Measurements from ENCODE around the gene WEE2. TPM values are rescaled to one million over a fixed set of nuclear protein-coding genes. Genes with fewer than 3 reads are reported as not detected.
A peak's percentile ranks its signal among the peaks of the same experiment; 100 is the strongest.

Gene WEE2
- total and polyA plus RNA-seq, 2 of the 13 experiments (the other 11 are each of a cell fraction or from before 2014, with no cell fraction given) = not detected

DNA sequence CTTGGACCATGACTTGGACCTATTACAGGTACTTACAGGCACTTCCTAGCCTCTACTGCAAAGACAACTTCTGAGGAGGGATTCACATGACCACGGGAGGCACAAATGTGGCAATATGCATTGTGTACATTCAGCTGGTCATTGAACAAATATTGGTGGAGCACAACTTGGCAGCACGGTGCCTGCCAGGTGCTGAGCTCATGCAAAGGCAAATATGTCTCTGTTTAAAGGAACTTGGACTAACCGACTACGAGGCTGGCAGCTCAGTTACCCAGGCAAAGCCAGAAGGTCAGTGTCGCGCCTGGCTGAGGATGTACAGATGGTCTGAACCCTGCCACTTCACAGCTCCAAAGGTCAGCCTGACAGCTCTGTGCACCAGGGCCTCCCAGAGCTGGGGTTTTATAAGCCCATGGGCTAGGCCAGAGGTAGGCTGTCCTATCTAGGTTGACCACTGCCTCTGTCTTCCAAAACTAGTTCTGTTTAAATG, 12.3 kb upstream of the WEE2 start (continued):
- TF ChIP-seq, protein P1, sequence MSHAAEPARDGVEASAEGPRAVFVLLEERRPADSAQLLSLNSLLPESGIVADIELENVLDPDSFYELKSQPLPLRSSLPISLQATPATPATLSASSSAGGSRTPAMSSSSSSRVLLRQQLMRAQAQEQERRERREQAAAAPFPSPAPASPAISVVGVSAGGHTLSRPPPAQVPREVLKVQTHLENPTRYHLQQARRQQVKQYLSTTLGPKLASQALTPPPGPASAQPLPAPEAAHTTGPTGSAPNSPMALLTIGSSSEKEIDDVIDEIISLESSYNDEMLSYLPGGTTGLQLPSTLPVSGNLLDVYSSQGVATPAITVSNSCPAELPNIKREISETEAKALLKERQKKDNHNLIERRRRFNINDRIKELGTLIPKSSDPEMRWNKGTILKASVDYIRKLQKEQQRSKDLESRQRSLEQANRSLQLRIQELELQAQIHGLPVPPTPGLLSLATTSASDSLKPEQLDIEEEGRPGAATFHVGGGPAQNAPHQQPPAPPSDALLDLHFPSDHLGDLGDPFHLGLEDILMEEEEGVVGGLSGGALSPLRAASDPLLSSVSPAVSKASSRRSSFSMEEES (CRISPR knock-in tag; IDR thresholded peaks at IDR 0.05) = peak; percentile 85
- TF ChIP-seq, protein P2, sequence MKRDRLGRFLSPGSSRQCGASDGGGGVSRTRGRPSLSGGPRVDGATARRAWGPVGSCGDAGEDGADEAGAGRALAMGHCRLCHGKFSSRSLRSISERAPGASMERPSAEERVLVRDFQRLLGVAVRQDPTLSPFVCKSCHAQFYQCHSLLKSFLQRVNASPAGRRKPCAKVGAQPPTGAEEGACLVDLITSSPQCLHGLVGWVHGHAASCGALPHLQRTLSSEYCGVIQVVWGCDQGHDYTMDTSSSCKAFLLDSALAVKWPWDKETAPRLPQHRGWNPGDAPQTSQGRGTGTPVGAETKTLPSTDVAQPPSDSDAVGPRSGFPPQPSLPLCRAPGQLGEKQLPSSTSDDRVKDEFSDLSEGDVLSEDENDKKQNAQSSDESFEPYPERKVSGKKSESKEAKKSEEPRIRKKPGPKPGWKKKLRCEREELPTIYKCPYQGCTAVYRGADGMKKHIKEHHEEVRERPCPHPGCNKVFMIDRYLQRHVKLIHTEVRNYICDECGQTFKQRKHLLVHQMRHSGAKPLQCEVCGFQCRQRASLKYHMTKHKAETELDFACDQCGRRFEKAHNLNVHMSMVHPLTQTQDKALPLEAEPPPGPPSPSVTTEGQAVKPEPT (CRISPR knock-in tag; IDR thresholded peaks at IDR 0.05; ENCODE audit: low read depth) = 0 out of 2 replicates have a peak, but pooled peaks have one; percentile 49
- TF ChIP-seq MATR3 (CRISPR knock-in tag; IDR thresholded peaks at IDR 0.05) (no peak), RFX5 (IDR thresholded peaks at IDR 0.05; ENCODE audit: low read depth, low read length) (no peak), KDM6A (CRISPR knock-in tag; IDR thresholded peaks at IDR 0.05; ENCODE audit: low read depth) (0 out of 2 replicates have a peak, but pooled peaks have one; percentile 9), ZNF792 (CRISPR knock-in tag; IDR thresholded peaks at IDR 0.05) (0 out of 2 replicates have a peak, but pooled peaks have one; percentile 42), ZNF605 (CRISPR knock-in tag; IDR thresholded peaks at IDR 0.05) (0 out of 2 replicates have a peak, but pooled peaks have one; percentile 62), SPEN (CRISPR knock-in tag; IDR thresholded peaks at IDR 0.05; ENCODE audit: low read depth) (0 out of 2 replicates have a peak, but pooled peaks have one; percentile 30), ESRRA (CRISPR knock-in tag; IDR thresholded peaks at IDR 0.05; ENCODE audit: low read depth) (peak; percentile 87; the same call in 1 of the 2 replicates), SNAPC2 (CRISPR knock-in tag; IDR thresholded peaks at IDR 0.05) (no peak), RCOR2 (CRISPR knock-in tag; IDR thresholded peaks at IDR 0.05) (peak; percentile 55; the same call in 1 of the 2 replicates), ZNF747 (CRISPR knock-in tag; IDR thresholded peaks at IDR 0.05; ENCODE audit: borderline replicate concordance) (no peak), ZFP62 (CRISPR knock-in tag; IDR thresholded peaks at IDR 0.05) (no peak), ZNF335 (CRISPR knock-in tag; IDR thresholded peaks at IDR 0.05) (peak; percentile 60; the same call in 1 of the 2 replicates)
- TF ChIP-seq, protein P3, sequence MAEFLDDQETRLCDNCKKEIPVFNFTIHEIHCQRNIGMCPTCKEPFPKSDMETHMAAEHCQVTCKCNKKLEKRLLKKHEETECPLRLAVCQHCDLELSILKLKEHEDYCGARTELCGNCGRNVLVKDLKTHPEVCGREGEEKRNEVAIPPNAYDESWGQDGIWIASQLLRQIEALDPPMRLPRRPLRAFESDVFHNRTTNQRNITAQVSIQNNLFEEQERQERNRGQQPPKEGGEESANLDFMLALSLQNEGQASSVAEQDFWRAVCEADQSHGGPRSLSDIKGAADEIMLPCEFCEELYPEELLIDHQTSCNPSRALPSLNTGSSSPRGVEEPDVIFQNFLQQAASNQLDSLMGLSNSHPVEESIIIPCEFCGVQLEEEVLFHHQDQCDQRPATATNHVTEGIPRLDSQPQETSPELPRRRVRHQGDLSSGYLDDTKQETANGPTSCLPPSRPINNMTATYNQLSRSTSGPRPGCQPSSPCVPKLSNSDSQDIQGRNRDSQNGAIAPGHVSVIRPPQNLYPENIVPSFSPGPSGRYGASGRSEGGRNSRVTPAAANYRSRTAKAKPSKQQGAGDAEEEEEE (CRISPR knock-in tag; IDR thresholded peaks at IDR 0.05; ENCODE audit: borderline replicate concordance) = no peak
- TF ChIP-seq, protein P4, sequence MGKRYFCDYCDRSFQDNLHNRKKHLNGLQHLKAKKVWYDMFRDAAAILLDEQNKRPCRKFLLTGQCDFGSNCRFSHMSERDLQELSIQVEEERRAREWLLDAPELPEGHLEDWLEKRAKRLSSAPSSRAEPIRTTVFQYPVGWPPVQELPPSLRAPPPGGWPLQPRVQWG (CRISPR knock-in tag; IDR thresholded peaks at IDR 0.05; ENCODE audit: borderline replicate concordance, low read depth) = no peak
- TF ChIP-seq, protein P5, sequence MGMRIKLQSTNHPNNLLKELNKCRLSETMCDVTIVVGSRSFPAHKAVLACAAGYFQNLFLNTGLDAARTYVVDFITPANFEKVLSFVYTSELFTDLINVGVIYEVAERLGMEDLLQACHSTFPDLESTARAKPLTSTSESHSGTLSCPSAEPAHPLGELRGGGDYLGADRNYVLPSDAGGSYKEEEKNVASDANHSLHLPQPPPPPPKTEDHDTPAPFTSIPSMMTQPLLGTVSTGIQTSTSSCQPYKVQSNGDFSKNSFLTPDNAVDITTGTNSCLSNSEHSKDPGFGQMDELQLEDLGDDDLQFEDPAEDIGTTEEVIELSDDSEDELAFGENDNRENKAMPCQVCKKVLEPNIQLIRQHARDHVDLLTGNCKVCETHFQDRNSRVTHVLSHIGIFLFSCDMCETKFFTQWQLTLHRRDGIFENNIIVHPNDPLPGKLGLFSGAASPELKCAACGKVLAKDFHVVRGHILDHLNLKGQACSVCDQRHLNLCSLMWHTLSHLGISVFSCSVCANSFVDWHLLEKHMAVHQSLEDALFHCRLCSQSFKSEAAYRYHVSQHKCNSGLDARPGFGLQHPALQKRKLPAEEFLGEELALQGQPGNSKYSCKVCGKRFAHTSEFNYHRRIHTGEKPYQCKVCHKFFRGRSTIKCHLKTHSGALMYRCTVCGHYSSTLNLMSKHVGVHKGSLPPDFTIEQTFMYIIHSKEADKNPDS (CRISPR knock-in tag; IDR thresholded peaks at IDR 0.05) = peak; percentile 28; the same call in 1 of the 2 replicates
- TF ChIP-seq, protein P6, sequence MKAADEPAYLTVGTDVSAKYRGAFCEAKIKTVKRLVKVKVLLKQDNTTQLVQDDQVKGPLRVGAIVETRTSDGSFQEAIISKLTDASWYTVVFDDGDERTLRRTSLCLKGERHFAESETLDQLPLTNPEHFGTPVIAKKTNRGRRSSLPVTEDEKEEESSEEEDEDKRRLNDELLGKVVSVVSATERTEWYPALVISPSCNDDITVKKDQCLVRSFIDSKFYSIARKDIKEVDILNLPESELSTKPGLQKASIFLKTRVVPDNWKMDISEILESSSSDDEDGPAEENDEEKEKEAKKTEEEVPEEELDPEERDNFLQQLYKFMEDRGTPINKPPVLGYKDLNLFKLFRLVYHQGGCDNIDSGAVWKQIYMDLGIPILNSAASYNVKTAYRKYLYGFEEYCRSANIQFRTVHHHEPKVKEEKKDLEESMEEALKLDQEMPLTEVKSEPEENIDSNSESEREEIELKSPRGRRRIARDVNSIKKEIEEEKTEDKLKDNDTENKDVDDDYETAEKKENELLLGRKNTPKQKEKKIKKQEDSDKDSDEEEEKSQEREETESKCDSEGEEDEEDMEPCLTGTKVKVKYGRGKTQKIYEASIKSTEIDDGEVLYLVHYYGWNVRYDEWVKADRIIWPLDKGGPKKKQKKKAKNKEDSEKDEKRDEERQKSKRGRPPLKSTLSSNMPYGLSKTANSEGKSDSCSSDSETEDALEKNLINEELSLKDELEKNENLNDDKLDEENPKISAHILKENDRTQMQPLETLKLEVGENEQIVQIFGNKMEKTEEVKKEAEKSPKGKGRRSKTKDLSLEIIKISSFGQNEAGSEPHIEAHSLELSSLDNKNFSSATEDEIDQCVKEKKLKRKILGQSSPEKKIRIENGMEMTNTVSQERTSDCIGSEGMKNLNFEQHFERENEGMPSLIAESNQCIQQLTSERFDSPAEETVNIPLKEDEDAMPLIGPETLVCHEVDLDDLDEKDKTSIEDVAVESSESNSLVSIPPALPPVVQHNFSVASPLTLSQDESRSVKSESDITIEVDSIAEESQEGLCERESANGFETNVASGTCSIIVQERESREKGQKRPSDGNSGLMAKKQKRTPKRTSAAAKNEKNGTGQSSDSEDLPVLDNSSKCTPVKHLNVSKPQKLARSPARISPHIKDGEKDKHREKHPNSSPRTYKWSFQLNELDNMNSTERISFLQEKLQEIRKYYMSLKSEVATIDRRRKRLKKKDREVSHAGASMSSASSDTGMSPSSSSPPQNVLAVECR (CRISPR knock-in tag; IDR thresholded peaks at IDR 0.05; ENCODE audit: borderline replicate concordance) = peak; percentile 60; the same call in 1 of the 2 replicates
